ENCODE measurements around the gene IL21R.

The IL21R gene

DNA sequence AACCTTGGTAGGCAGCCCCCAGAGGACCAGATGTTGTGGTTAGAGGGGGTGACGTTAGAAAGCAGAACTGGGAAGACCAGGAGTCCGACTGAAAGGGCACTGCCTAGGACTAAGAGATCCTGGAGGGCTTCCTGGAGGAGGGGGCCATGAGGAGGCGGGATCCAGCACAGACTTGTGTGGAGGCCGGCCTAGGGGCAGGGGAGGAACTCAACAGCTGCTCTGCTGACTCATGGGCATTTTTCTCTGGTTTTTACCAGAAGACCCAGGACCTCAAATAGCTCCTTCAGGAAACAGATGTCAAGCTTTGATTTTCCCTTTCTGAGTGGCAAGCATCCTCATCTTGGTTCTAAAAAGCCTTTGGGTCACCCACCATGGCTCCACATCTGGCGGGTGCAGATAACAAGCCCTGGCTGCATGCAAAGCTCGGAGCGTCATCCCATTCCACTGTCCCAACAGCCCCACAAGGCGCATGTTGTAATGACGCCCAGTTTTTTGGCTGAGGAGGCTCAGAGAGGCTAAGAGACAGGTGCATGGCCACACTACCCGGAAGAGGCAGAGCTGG lies 29.0 kb downstream of the IL21R start:
- TF ChIP-seq TAF1 (IDR thresholded peaks at IDR 0.05; ENCODE audit: borderline replicate concordance, insufficient read depth, low read length) (no peak), SIN3A (IDR thresholded peaks at IDR 0.05; ENCODE audit: borderline replicate concordance, insufficient read depth, low read length) (no peak), POLR2AphosphoS5 (IDR thresholded peaks at IDR 0.05; ENCODE audit: low read depth, low read length) (no peak), FOXP2 (optimal IDR thresholded peaks at IDR 0.05; ENCODE audit: borderline replicate concordance, extremely low read depth, extremely low read length, insufficient read depth) (no peak)
- TF ChIP-seq, protein P1, sequence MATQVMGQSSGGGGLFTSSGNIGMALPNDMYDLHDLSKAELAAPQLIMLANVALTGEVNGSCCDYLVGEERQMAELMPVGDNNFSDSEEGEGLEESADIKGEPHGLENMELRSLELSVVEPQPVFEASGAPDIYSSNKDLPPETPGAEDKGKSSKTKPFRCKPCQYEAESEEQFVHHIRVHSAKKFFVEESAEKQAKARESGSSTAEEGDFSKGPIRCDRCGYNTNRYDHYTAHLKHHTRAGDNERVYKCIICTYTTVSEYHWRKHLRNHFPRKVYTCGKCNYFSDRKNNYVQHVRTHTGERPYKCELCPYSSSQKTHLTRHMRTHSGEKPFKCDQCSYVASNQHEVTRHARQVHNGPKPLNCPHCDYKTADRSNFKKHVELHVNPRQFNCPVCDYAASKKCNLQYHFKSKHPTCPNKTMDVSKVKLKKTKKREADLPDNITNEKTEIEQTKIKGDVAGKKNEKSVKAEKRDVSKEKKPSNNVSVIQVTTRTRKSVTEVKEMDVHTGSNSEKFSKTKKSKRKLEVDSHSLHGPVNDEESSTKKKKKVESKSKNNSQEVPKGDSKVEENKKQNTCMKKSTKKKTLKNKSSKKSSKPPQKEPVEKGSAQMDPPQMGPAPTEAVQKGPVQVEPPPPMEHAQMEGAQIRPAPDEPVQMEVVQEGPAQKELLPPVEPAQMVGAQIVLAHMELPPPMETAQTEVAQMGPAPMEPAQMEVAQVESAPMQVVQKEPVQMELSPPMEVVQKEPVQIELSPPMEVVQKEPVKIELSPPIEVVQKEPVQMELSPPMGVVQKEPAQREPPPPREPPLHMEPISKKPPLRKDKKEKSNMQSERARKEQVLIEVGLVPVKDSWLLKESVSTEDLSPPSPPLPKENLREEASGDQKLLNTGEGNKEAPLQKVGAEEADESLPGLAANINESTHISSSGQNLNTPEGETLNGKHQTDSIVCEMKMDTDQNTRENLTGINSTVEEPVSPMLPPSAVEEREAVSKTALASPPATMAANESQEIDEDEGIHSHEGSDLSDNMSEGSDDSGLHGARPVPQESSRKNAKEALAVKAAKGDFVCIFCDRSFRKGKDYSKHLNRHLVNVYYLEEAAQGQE (IDR thresholded peaks at IDR 0.05; ENCODE audit: insufficient read depth in 1 of 2, low read depth in 2 of 2, low read length in 2 of 2) = no peak

DNA sequence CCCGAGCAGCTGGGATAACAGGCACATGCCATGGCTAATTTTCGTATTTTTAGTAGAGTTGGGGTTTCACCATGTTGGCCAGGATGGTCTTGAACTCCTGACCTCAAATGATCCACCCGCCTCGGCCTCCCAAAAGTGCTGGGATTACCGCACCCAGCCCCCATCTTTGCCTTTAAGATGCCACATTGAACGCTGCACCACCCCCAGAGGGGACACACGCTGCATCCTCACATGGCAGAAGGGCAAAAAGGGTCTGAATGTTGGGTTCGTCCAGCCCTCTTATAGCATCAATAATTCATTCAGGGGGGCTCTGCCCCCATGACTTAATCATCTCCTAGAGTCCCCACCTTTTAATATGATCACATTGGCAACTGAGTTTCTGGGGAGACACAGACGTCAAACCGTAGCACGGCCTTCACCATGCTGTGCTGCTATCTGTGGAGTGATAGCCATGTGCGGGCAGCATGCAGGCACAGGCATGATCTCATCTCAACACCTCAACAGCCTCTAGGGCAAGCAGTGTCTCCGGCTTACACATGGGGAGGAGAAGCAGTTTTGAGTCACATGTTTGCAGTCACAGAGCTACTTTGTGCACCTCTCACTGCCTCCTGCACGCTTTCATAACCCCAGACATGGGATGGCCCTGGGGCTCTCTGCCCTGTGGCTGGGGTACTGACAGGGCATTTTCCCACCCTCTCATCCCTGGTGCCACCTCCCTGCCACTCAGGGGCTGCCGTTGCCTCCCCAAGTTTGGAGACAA lies 30.0 kb downstream of the IL21R start:
- TF ChIP-seq, protein P1 (IDR thresholded peaks at IDR 0.05; ENCODE audit: insufficient read depth in 1 of 2, low read depth in 2 of 2, low read length in 2 of 2) = no peak
- TF ChIP-seq POLR2AphosphoS5 (IDR thresholded peaks at IDR 0.05; ENCODE audit: low read depth, low read length) (no peak), SIN3A (IDR thresholded peaks at IDR 0.05; ENCODE audit: borderline replicate concordance, insufficient read depth, low read length) (no peak), FOXP2 (optimal IDR thresholded peaks at IDR 0.05; ENCODE audit: borderline replicate concordance, extremely low read depth, extremely low read length, insufficient read depth) (no peak), TAF1 (IDR thresholded peaks at IDR 0.05; ENCODE audit: borderline replicate concordance, insufficient read depth, low read length) (no peak)

DNA sequence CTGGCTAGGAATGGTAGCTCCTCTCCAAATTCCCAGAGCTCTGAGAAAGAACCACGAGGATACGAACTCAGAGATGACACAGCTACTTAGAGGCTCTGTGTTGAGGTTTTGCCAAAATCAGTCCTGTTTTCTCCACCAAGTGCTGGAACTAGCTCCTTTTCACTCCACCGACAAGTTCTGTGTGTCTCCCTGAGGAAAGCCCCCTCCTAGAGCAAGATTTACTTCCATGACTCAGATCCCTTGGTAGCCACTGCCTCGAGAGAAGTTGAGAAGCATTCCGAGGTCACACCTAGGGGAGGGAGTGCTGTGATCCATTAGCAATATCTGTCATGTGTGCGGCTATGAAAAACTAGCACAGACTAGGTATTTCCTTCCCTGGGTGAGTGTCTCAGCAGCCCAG lies 30.6 kb downstream of the IL21R start:
- no peak for TF ChIP-seq TAF1 (IDR thresholded peaks at IDR 0.05; ENCODE audit: borderline replicate concordance, insufficient read depth, low read length)
- TF ChIP-seq SIN3A (IDR thresholded peaks at IDR 0.05; ENCODE audit: borderline replicate concordance, insufficient read depth, low read length) = no peak
- TF ChIP-seq FOXP2 (optimal IDR thresholded peaks at IDR 0.05; ENCODE audit: borderline replicate concordance, extremely low read depth, extremely low read length, insufficient read depth) = no peak
- TF ChIP-seq, protein P1 (IDR thresholded peaks at IDR 0.05; ENCODE audit: insufficient read depth in 1 of 2, low read depth in 2 of 2, low read length in 2 of 2) = no peak
- TF ChIP-seq POLR2AphosphoS5 (IDR thresholded peaks at IDR 0.05; ENCODE audit: low read depth, low read length) = no peak

DNA sequence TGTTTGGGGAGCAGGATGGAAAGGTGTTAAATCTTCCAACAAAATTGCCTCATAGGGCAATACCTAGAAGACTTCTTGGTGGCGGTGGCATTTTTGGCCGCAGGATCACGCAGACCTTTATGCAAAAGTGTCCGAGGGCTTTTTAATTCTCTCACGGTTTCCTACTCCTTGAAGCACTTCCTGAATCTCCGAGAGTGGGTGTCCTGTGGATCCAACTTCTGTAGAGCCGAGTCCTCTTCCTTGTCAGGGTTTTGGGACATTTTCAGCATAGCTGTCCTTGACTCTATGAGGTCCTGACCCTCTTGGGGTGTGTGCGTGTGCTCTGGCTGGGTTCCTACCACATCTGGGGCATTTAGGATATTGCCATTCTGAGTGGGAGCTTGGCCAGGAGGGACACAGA lies 31.7 kb downstream of the IL21R start:
- TF ChIP-seq POLR2AphosphoS5 (IDR thresholded peaks at IDR 0.05; ENCODE audit: low read depth, low read length) = no peak
- TF ChIP-seq SIN3A (IDR thresholded peaks at IDR 0.05; ENCODE audit: borderline replicate concordance, insufficient read depth, low read length) = no peak
- TF ChIP-seq FOXP2 (optimal IDR thresholded peaks at IDR 0.05; ENCODE audit: borderline replicate concordance, extremely low read depth, extremely low read length, insufficient read depth) = no peak
- TF ChIP-seq TAF1 (IDR thresholded peaks at IDR 0.05; ENCODE audit: borderline replicate concordance, insufficient read depth, low read length) = no peak
- TF ChIP-seq, protein P1 (IDR thresholded peaks at IDR 0.05; ENCODE audit: insufficient read depth in 1 of 2, low read depth in 2 of 2, low read length in 2 of 2) = no peak

Measured in PFSK-1 (cell line).